Rectal smooth muscle tissue (tissue), 1 donor: ENCODE results near the gene MCC.

Experiments used
- H3K27ac ChIP-seq: one replicate; pipeline ENCODE4 v1.7.0; 2013; ENCODE audit warnings: low read depth, low read length, inconsistent platforms
- H3K27me3 ChIP-seq: one replicate; pipeline ENCODE4 v1.7.0; 2013; ENCODE audit warnings: low read length; ENCODE audit not compliant: control insufficient read depth, insufficient read depth
- H3K36me3 ChIP-seq: one replicate; pipeline ENCODE4 v1.7.0; 2013; ENCODE audit warnings: low read length; ENCODE audit not compliant: control insufficient read depth, insufficient read depth
- H3K4me1 ChIP-seq: one replicate; pipeline ENCODE4 v1.7.0; 2013; ENCODE audit warnings: low read length; ENCODE audit not compliant: control insufficient read depth, insufficient read depth
- H3K4me3 ChIP-seq: one replicate; pipeline ENCODE4 v1.7.0; 2013; ENCODE audit warnings: low read length
- H3K9ac ChIP-seq: one replicate; pipeline ENCODE4 v1.7.0; 2013; ENCODE audit warnings: low read length

MCC gene

GRCh38 chr5:112979723-112980122, 508.5 kb downstream of the MCC start:
- peaks cover 4% of the 10 kb centered on the region for H3K4me1 ChIP-seq
- no peak overlapping the region for H3K9ac ChIP-seq
- H3K27me3 ChIP-seq = no peaks in the 10 kb centered on the region
- no peaks in the 10 kb centered on the region for H3K36me3 ChIP-seq
- H3K4me3 ChIP-seq = no peak overlapping the region
- no peak overlapping the region for H3K27ac ChIP-seq

GRCh38 chr5:112978836-112979235, 509.4 kb downstream of the MCC start:
- H3K4me1 ChIP-seq = peaks cover 4% of the 10 kb centered on the region
- no peaks in the 10 kb centered on the region for H3K36me3 ChIP-seq
- H3K27me3 ChIP-seq = no peaks in the 10 kb centered on the region
- no peak overlapping the region for H3K27ac ChIP-seq
- H3K4me3 ChIP-seq = no peak overlapping the region
- no peak overlapping the region for H3K9ac ChIP-seq

GRCh38 chr5:112977440-112977861, 510.8 kb downstream of the MCC start:
- H3K27ac ChIP-seq = peak overlapping the region; percentile 85
- H3K4me1 ChIP-seq = peaks cover 4% of the 10 kb centered on the region
- no peaks in the 10 kb centered on the region for H3K36me3 ChIP-seq
- peak overlapping the region; percentile 85 for H3K4me3 ChIP-seq
- H3K27me3 ChIP-seq = no peaks in the 10 kb centered on the region
- H3K9ac ChIP-seq = peak overlapping the region; percentile 81

- no peaks in the 10 kb centered on the region for H3K36me3 ChIP-seq
Measured at GRCh38 chr5:112976432-112977309, 511.6 kb downstream of the MCC start, which contains the start of gene DCP2. DCP2 (plus strand) TSS chr5:112976798; CDS start chr5:112976934, 136 bp downstream.

GRCh38 chr5:112975721-112976431, 512.4 kb downstream of the MCC start:
- peak overlapping the region; percentile 91 for H3K27ac ChIP-seq
- H3K36me3 ChIP-seq = no peaks in the 10 kb centered on the region
- peak overlapping the region; percentile 70 for H3K9ac ChIP-seq
- no peaks in the 10 kb centered on the region for H3K27me3 ChIP-seq
- peak overlapping the region; percentile 85 for H3K4me3 ChIP-seq
- peaks cover 4% of the 10 kb centered on the region for H3K4me1 ChIP-seq

More at GRCh38 chr5:112976432-112977309, 511.6 kb downstream of the MCC start, which contains the start of gene DCP2:
- H3K4me3 ChIP-seq = peak within 1 kb of the TSS; percentile 85
- H3K27ac ChIP-seq = peak within 1 kb of the TSS; percentile 91
- peaks cover 4% of the 10 kb centered on the region for H3K4me1 ChIP-seq
- H3K27me3 ChIP-seq = no peaks in the 10 kb centered on the region
- peak within 1 kb of the TSS; percentile 81 for H3K9ac ChIP-seq

GRCh38 chr5:112974901-112975300, 513.4 kb downstream of the MCC start:
- Histone ChIP-seq H3K4me1 (peaks cover 4% of the 10 kb centered on the region), H3K27ac (no peak overlapping the region), H3K36me3 (no peaks in the 10 kb centered on the region), H3K4me3 (no peak overlapping the region), H3K27me3 (no peaks in the 10 kb centered on the region), H3K9ac (no peak overlapping the region)

- H3K4me3 ChIP-seq = no peak overlapping the region
- peaks cover 4% of the 10 kb centered on the region for H3K4me1 ChIP-seq
- no peaks in the 10 kb centered on the region for H3K36me3 ChIP-seq
- H3K27ac ChIP-seq = no peak overlapping the region
- no peaks in the 10 kb centered on the region for H3K27me3 ChIP-seq
- H3K9ac ChIP-seq = no peak overlapping the region
Measured at GRCh38 chr5:112973904-112974303, 514.3 kb downstream of the MCC start.

- Histone ChIP-seq H3K36me3 (no peaks in the 10 kb centered on the region), H3K27ac (no peak overlapping the region), H3K9ac (no peak overlapping the region), H3K4me1 (peaks cover 4% of the 10 kb centered on the region), H3K27me3 (no peaks in the 10 kb centered on the region), H3K4me3 (no peak overlapping the region)
Measured at GRCh38 chr5:112973036-112973435, 515.2 kb downstream of the MCC start.
